OCI-LY1 (cell line): ENCODE results near the gene CSRP1.

Source experiments
- H2AFZ ChIP-seq: fragments of 200-600 bp; sonication (generic), shearing (Covaris generic); 2 replicates; pipeline ENCODE4 v1.6.0; 2014; ENCODE audit warnings: antibody characterized with exemption, mild to moderate bottlenecking, low read length
- H3F3A ChIP-seq: fragments of 200-600 bp; sonication (generic), shearing (Covaris generic); 2 replicates; pipeline ENCODE4 v1.6.0; 2014; ENCODE audit warnings: mild to moderate bottlenecking, antibody characterized with exemption, low read length, moderate library complexity; ENCODE audit not compliant: insufficient read depth
- H3K27ac ChIP-seq: fragments of 200-600 bp; sonication (generic); 2 replicates; pipeline ENCODE4 v1.5.1; 2014; ENCODE audit warnings: low read length, mixed run types, mild to moderate bottlenecking, low read depth; ENCODE audit not compliant: poor library complexity, severe bottlenecking
- H3K27me3 ChIP-seq: fragments of 200-600 bp; sonication (generic); 2 replicates; pipeline ENCODE4 v1.6.0; 2014; ENCODE audit warnings: antibody characterized with exemption, mild to moderate bottlenecking, low read length, moderate library complexity; ENCODE audit not compliant: insufficient read depth
- H3K36me3 ChIP-seq: fragments of 200-600 bp; sonication (generic); 2 replicates; pipeline ENCODE4 v1.6.1; 2014; ENCODE audit warnings: mild to moderate bottlenecking, antibody characterized with exemption, low read length, moderate library complexity, mixed read lengths; ENCODE audit not compliant: insufficient read depth
- H3K4me1 ChIP-seq: fragments of 200-600 bp; sonication (generic); 2 replicates; pipeline ENCODE4 v1.5.1; 2014; ENCODE audit warnings: mild to moderate bottlenecking, low read length, moderate library complexity; ENCODE audit not compliant: insufficient read depth, severe bottlenecking
- H3K4me2 ChIP-seq: fragments of 200-600 bp; sonication (generic), shearing (Covaris generic); 2 replicates; pipeline ENCODE4 v1.6.1; 2014; ENCODE audit warnings: low read length
- H3K4me3 ChIP-seq: fragments of 200-600 bp; sonication (generic); 2 replicates; pipeline ENCODE4 v1.5.1; 2014; ENCODE audit warnings: low read length, low read depth, mild to moderate bottlenecking, mixed read lengths; ENCODE audit not compliant: poor library complexity, severe bottlenecking
- H3K79me2 ChIP-seq: fragments of 200-600 bp; shearing (Covaris generic); 2 replicates; pipeline ENCODE4 v1.6.1; 2016; ENCODE audit warnings: mixed run types, low read length, mixed read lengths; ENCODE audit not compliant: insufficient read depth
- H3K9ac ChIP-seq: fragments of 200-600 bp; sonication (generic), shearing (Covaris generic); 2 replicates; pipeline ENCODE4 v1.6.1; 2014; ENCODE audit warnings: mild to moderate bottlenecking, low read length, mixed read lengths
- H3K9me2 ChIP-seq: fragments of 200-600 bp; sonication (generic), shearing (Covaris generic); 2 replicates; pipeline ENCODE4 v1.6.1; 2014; ENCODE audit warnings: low read depth, mild to moderate bottlenecking, low read length, mixed read lengths
- H3K9me3 ChIP-seq: fragments of 200-600 bp; shearing (Covaris generic); 2 replicates; pipeline ENCODE4 v1.6.1; 2014; ENCODE audit warnings: low read length, mixed read lengths
- H4K20me1 ChIP-seq: fragments of 200-600 bp; sonication (generic), shearing (Covaris generic); 2 replicates; pipeline ENCODE4 v1.6.0; 2016; ENCODE audit warnings: mild to moderate bottlenecking, low read length; ENCODE audit not compliant: insufficient read depth
- CTCF ChIP-seq: fragments of 200-600 bp; sonication (generic), shearing (Covaris generic); IDR thresholded peaks from 2 replicates; pipeline ENCODE4 v1.5.1; 2017; ENCODE audit warnings: mild to moderate bottlenecking, antibody characterized with exemption, low read length, moderate library complexity, mixed read lengths
- EZH2 ChIP-seq: fragments of 200-600 bp; sonication (generic), shearing (Covaris generic); IDR thresholded peaks from 2 replicates; pipeline ENCODE4 v1.8.0; 2017; ENCODE audit warnings: borderline replicate concordance, mixed run types, mild to moderate bottlenecking, antibody characterized with exemption, low read length, moderate library complexity, mixed read lengths

Gene CSRP1

GRCh38 chr1:201554190-201554600, 47.3 kb upstream of the CSRP1 start:
- Histone ChIP-seq H3F3A (no peaks in the 10 kb centered on the region), H4K20me1 (no peaks in the 10 kb centered on the region)

DNA sequence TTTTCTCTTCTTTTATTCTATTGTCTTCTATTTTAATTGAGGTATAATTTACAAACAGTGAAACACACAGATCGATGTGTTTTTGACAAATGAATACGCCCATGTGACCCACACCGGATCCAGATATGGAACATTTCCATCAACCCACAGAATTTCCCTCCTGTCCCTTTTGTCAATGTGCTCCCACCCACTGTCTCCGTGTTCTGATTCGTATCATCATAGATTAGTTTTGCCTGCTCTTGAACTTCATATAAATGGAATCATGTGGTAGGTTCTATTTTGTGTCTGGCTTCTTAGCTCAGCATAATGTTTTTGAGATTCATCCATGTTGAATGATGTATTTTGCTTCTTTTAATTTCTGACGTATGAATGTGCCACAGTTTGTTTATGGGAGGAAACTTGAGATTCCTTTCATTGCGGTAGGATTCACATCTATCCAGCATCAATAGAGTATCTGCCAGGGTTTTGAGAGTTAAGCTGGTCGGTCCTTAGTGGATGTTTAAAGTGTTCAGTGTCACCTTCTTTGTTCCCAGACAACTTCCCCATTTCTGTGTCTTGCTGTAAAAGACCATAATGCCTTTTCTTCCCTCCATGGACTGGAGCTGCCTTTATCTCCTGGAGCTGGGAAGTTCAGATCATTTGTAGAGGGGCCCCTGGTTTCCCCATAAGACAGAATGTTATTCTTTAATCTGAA, 46.7 kb upstream of the CSRP1 start:
- no peak overlapping the region for H3K27ac ChIP-seq
- H3K9ac ChIP-seq = no peak overlapping the region
- H3K4me2 ChIP-seq = no peak overlapping the region
- H3K79me2 ChIP-seq = no peaks in the 10 kb centered on the region
- no peaks in the 10 kb centered on the region for H3K9me2 ChIP-seq
- H3K27me3 ChIP-seq = 0 out of 2 replicates have a peak, but pooled peaks cover 5% of the 10 kb centered on the region
- H3K9me3 ChIP-seq = no peaks in the 10 kb centered on the region
- no peaks in the 10 kb centered on the region for H3K4me1 ChIP-seq
- no peaks in the 10 kb centered on the region for H4K20me1 ChIP-seq
- TF ChIP-seq CTCF (no peak), EZH2 (no peak)
- H3K4me3 ChIP-seq = no peak overlapping the region
- no peaks in the 10 kb centered on the region for H3F3A ChIP-seq
- no peaks in the 10 kb centered on the region for H3K36me3 ChIP-seq
- no peak overlapping the region for H2AFZ ChIP-seq

More at GRCh38 chr1:201554190-201554600, 47.3 kb upstream of the CSRP1 start:
- no peak overlapping the region for H3K4me3 ChIP-seq
- H3K9me3 ChIP-seq = no peaks in the 10 kb centered on the region
- no peak overlapping the region for H3K27ac ChIP-seq
- H3K79me2 ChIP-seq = no peaks in the 10 kb centered on the region
- H2AFZ ChIP-seq = no peak overlapping the region
- H3K36me3 ChIP-seq = no peaks in the 10 kb centered on the region
- no peaks in the 10 kb centered on the region for H3K9me2 ChIP-seq
- H3K4me1 ChIP-seq = no peaks in the 10 kb centered on the region
- no peak overlapping the region for H3K9ac ChIP-seq
- no peak overlapping the region for H3K4me2 ChIP-seq
- 0 out of 2 replicates have a peak, but pooled peaks cover 5% of the 10 kb centered on the region for H3K27me3 ChIP-seq
- TF ChIP-seq EZH2 (no peak), CTCF (no peak)

DNA sequence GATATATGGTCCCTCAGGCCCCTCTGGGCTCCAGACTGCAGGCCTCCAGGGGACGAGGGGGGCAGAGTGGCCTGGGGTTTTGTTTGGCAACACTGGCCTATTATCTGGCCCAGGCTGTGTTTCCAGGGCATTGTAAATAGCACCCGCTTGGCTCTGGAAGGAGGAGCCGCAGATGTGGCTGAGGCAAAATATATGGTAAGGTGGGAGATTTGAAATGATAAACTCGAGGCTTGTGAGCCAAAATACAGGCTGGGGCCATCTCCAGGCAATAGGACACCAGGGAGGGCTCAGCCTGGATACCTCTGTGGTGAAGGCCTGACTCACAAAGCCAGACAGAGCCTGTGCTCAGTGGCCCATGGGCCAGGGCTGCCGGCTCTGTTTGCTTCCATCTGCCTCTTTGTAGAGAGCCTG, 46.0 kb upstream of the CSRP1 start:
- no peaks in the 10 kb centered on the region for H3K4me1 ChIP-seq
- no peaks in the 10 kb centered on the region for H3F3A ChIP-seq
- H4K20me1 ChIP-seq = no peaks in the 10 kb centered on the region
- H3K79me2 ChIP-seq = no peaks in the 10 kb centered on the region
- no peak overlapping the region for H3K27ac ChIP-seq
- H3K27me3 ChIP-seq = 0 out of 2 replicates have a peak, but pooled peaks cover 5% of the 10 kb centered on the region
- no peaks in the 10 kb centered on the region for H3K9me3 ChIP-seq
- no peak overlapping the region for H3K9ac ChIP-seq
- no peaks in the 10 kb centered on the region for H3K9me2 ChIP-seq
- no peak overlapping the region for H3K4me2 ChIP-seq
- H2AFZ ChIP-seq = no peak overlapping the region
- H3K4me3 ChIP-seq = no peak overlapping the region
- H3K36me3 ChIP-seq = no peaks in the 10 kb centered on the region
- TF ChIP-seq EZH2 (no peak), CTCF (no peak)
